ENCODE results near the gene CBLC. TPM values are rescaled to one million over a fixed set of nuclear protein-coding genes. Genes with fewer than 3 reads are reported as not detected.

The CBLC gene
- total and polyA plus RNA-seq, 7 donors = 46.8 to 64.5 (median 58.0) TPM; not detected in 4

DNA sequence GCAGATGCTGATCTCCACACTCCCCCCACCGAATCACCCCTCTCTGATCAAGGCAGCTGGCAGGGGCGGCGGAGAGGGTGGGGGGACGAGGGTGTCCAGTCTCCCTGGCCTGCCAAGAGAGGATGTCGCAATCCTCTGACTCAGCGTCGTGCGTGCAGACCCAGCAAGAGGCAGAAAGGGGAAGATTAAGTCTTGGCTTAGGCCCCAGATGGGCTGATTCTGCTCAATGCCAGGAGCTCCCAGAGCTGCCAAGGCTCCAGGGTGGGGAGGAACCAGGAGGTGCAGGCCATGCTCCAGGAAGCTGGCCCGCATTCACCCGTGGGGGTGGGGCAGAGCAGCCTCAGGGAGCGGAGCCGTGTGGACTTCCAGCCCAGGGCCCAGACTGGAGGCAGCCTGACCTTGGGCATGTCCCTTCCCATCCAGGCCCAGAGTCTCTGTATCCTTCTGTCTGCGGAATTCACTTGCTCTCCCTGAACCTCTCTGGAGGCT, 35.8 kb upstream of the CBLC start:
- peak; percentile 99 for DNase-seq
- Histone ChIP-seq H3K36me3 (no peaks in the 10 kb centered on the region), H3K4me3 (no peak overlapping the region), H3K4me1 (peaks cover 0 to 73% (median 68%) of the 10 kb centered on the region in 4 donors), H3K9me3 (no peaks in the 10 kb centered on the region), H3K27ac (peak overlapping the region; percentile 89 to 98 (median 93)), H3K27me3 (no peaks in the 10 kb centered on the region)
- intact Hi-C loops (cut with DNase I) = loop anchor here (2.0 kb wide), 1 partner anchor 15 kb away; no protein-coding TSS in a partner anchor
- TF ChIP-seq POLR2AphosphoS5 (IDR thresholded peaks at IDR 0.05) (peak; percentile 82 to 98 (median 90)), EP300 (IDR thresholded peaks at IDR 0.05) (peak; percentile 41 to 96 (median 64)), POLR2A (IDR thresholded peaks at IDR 0.05) (peak in 1 of 2 donors; percentile 30), CTCF (IDR thresholded peaks at IDR 0.05) (no peak)
- WGBS, 2 donors = 2 to 17% methylated on average over 13 of the region's 13 CpGs

- Histone ChIP-seq H3K9me3 (no peaks in the 10 kb centered on the region), H3K4me3 (no peak overlapping the region), H3K27me3 (no peaks in the 10 kb centered on the region), H3K27ac (peak overlapping the region; percentile 89 to 98 (median 93)), H3K4me1 (peaks cover 0 to 76% (median 72%) of the 10 kb centered on the region in 4 donors), H3K36me3 (no peaks in the 10 kb centered on the region)
- no peak for TF ChIP-seq POLR2A (IDR thresholded peaks at IDR 0.05)
- TF ChIP-seq POLR2AphosphoS5 (IDR thresholded peaks at IDR 0.05) = no peak
- TF ChIP-seq EP300 (IDR thresholded peaks at IDR 0.05) = no peak
- no peak for TF ChIP-seq CTCF (IDR thresholded peaks at IDR 0.05)
- DNase-seq = no peak
- WGBS, 2 donors = 37 to 67% methylated on average over 20 of the region's 20 CpGs
- intact Hi-C loops (cut with DNase I) = no loop called here
Measured at GRCh38 chr19:44742330-44743061, 35.2 kb upstream of the CBLC start.

GRCh38 chr19:44744871-44745332, 32.8 kb upstream of the CBLC start:
- no peaks in the 10 kb centered on the region for H3K9me3 ChIP-seq
- H3K36me3 ChIP-seq = no peaks in the 10 kb centered on the region
- 15 to 63% methylated on average over 3 of the region's 3 CpGs for WGBS, 2 donors
- no peak overlapping the region for H3K4me3 ChIP-seq
- no peaks in the 10 kb centered on the region for H3K27me3 ChIP-seq
- H3K27ac ChIP-seq = peak overlapping the region; percentile 90 to 98 (median 94)
- intact Hi-C loops (cut with DNase I) = loop anchor here (5.0 kb wide), 2 partner anchors 102 to 1552 kb away; partner anchors contain the start of genes HIF3A and NECTIN2
- TF ChIP-seq EP300 (IDR thresholded peaks at IDR 0.05) (no peak), POLR2A (IDR thresholded peaks at IDR 0.05) (no peak), POLR2AphosphoS5 (IDR thresholded peaks at IDR 0.05) (no peak), CTCF (IDR thresholded peaks at IDR 0.05) (no peak)
- no peak for DNase-seq
- peaks cover 0 to 84% (median 73%) of the 10 kb centered on the region in 4 donors for H3K4me1 ChIP-seq

DNA sequence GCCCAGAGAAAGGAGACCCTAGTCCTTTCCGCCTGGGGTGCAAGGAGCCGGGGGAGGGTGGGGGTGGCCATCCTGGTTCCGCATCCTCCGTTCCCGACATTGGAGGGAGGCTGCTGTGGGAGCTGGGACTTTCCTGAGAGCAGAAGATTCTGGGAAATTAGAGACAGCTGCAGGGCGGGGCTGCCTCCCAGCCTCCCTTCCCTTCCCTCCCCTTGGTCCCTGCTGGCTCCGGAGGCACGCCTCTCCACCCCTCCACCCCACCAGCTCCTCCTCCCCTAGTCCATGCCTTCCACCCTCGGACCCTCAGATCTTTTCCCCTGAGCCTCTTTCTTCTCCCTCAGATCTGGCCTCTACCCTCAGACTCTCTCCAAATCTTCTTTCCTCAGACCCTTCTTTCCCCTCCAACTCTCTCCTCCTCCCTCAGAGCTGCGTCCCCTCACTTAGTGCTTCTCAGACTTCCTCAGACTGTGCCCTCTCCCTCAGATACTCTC, 32.3 kb upstream of the CBLC start:
- Histone ChIP-seq H3K36me3 (no peaks in the 10 kb centered on the region), H3K27me3 (no peaks in the 10 kb centered on the region), H3K4me3 (no peak overlapping the region), H3K27ac (peak overlapping the region; percentile 90 to 98 (median 94)), H3K4me1 (peaks cover 0 to 87% (median 78%) of the 10 kb centered on the region in 4 donors), H3K9me3 (no peaks in the 10 kb centered on the region)
- TF ChIP-seq CTCF (IDR thresholded peaks at IDR 0.05) (no peak), POLR2A (IDR thresholded peaks at IDR 0.05) (no peak), EP300 (IDR thresholded peaks at IDR 0.05) (peak in 2 of 4 donors; percentile 70 to 75), POLR2AphosphoS5 (IDR thresholded peaks at IDR 0.05) (peak in 2 of 4 donors; percentile 41 to 79)
- intact Hi-C loops (cut with DNase I) = loop anchor here (5.0 kb wide), 2 partner anchors 102 to 1552 kb away; partner anchors contain the start of genes HIF3A and NECTIN2
- DNase-seq = peak; percentile 88
- WGBS, 2 donors = 9 to 45% methylated on average over 10 of the region's 10 CpGs
